Measurements from ENCODE around the gene PHLDB3.

Gene PHLDB3

GRCh38 chr19:43504426-43505185, at the start of gene PHLDB3:
Gene PHLDB3 (minus strand): TSS chr19:43504746. CDS start chr19:43504118, 628 bp downstream.
- Histone ChIP-seq H3K27me3 (peaks cover 18% of the 10 kb centered on the region), H3K36me3 (peaks cover 34% of the 10 kb centered on the region), H3K4me1 (ENCODE audit: control insufficient read depth in 1 of 2, insufficient read depth in 1 of 2, low read depth in 1 of 2, low read length in 1 of 2) (peaks cover 10 to 15% of the 10 kb centered on the region in 2 experiments), H3K4me3 (ENCODE audit: low read depth in 1 of 2, low read length in 1 of 2) (peak within 1 kb of the TSS; percentile 65 to 90), H3K9me3 (no peaks in the 10 kb centered on the region), H3K27ac (peak within 1 kb of the TSS; percentile 58)
- no peak for TF ChIP-seq CTCF (IDR thresholded peaks at IDR 0.05)

GRCh38 chr19:43553656-43554055, 49.1 kb upstream of the PHLDB3 start:
- Histone ChIP-seq H3K27ac (no peak overlapping the region), H3K36me3 (peaks cover 72% of the 10 kb centered on the region), H3K27me3 (no peaks in the 10 kb centered on the region), H3K9me3 (no peaks in the 10 kb centered on the region), H3K4me3 (ENCODE audit: low read depth in 1 of 2, low read length in 1 of 2) (no peak overlapping the region), H3K4me1 (ENCODE audit: control insufficient read depth in 1 of 2, insufficient read depth in 1 of 2, low read depth in 1 of 2, low read length in 1 of 2) (no peaks in the 10 kb centered on the region)
- TF ChIP-seq CTCF (IDR thresholded peaks at IDR 0.05), result no peak

GRCh38 chr19:43552616-43553015, 48.1 kb upstream of the PHLDB3 start:
- no peak for TF ChIP-seq CTCF (IDR thresholded peaks at IDR 0.05)
- H3K27ac ChIP-seq, result no peak overlapping the region

GRCh38 chr19:43552198-43552450, 47.6 kb upstream of the PHLDB3 start:
- Histone ChIP-seq H3K9me3 (no peaks in the 10 kb centered on the region), H3K4me3 (ENCODE audit: low read depth in 1 of 2, low read length in 1 of 2) (no peak overlapping the region), H3K4me1 (ENCODE audit: control insufficient read depth in 1 of 2, insufficient read depth in 1 of 2, low read depth in 1 of 2, low read length in 1 of 2) (no peaks in the 10 kb centered on the region), H3K36me3 (peaks cover 67% of the 10 kb centered on the region), H3K27me3 (no peaks in the 10 kb centered on the region), H3K27ac (no peak overlapping the region)
- TF ChIP-seq CTCF (IDR thresholded peaks at IDR 0.05), result no peak

More at GRCh38 chr19:43552616-43553015, 48.1 kb upstream of the PHLDB3 start:
- Histone ChIP-seq H3K36me3 (peaks cover 66% of the 10 kb centered on the region), H3K27me3 (no peaks in the 10 kb centered on the region), H3K9me3 (no peaks in the 10 kb centered on the region), H3K4me1 (ENCODE audit: control insufficient read depth in 1 of 2, insufficient read depth in 1 of 2, low read depth in 1 of 2, low read length in 1 of 2) (no peaks in the 10 kb centered on the region), H3K4me3 (ENCODE audit: low read depth in 1 of 2, low read length in 1 of 2) (no peak overlapping the region)

- H3K4me3 ChIP-seq (ENCODE audit: low read depth in 1 of 2, low read length in 1 of 2), result no peak overlapping the region
- no peak overlapping the region for H3K27ac ChIP-seq
- TF ChIP-seq CTCF (IDR thresholded peaks at IDR 0.05), result no peak
- no peaks in the 10 kb centered on the region for H3K27me3 ChIP-seq
- H3K9me3 ChIP-seq, result no peaks in the 10 kb centered on the region
- peaks cover 70% of the 10 kb centered on the region for H3K36me3 ChIP-seq
- no peaks in the 10 kb centered on the region for H3K4me1 ChIP-seq (ENCODE audit: control insufficient read depth in 1 of 2, insufficient read depth in 1 of 2, low read depth in 1 of 2, low read length in 1 of 2)
Measured at GRCh38 chr19:43551399-43552197, 47.1 kb upstream of the PHLDB3 start.
